CD4-positive, alpha-beta T cell treated with Interleukin-4 for 4 hours (primary cell): ENCODE results near the gene SETD7.

Source experiments
- DNase-seq: peaks from one replicate; pipeline ENCODE4 v3.0.0-alpha.2; 2020

SETD7 gene

DNA sequence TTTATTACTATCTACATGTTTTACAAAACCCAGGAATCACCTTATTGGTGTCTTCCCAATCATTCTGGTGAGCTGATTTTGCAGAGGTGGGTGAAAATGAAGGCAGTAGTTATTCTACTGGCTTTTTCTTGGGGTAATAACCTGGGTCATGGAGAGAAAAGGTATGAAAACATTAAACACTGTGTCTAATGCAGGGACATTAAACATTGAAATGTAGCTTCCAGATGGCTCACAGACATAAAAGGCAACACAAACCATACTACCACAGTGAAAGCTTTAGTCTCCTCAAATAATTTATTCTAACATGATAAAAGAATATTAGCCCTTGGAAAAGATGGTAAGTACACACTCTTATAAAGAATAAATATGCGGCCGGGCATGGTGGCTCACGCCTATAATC is 8.0 kb downstream of the SETD7 start:
- DNase-seq, result no peak

DNA sequence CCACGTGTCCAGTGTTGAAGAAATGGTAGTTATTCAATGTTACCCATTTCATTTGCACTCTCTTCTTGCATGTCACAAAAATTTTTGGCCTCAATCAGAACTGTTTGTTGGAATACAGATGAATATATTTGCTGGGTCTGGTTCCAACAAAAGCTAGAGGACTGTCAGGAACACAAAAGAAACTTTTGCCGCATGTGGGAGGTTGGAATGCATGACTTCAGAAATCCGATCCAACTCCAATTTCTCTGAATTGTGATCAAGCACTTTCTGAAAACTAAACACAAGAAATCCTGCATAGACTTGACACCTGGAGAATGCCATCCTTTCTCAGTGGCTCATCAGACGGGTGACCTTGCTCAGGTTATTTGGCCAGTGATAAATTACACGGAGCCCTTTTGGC is 15.4 kb downstream of the SETD7 start:
- DNase-seq, result no peak

- no peak for DNase-seq
Observed at GRCh38 chr4:139540161-139540560, 15.9 kb downstream of the SETD7 start.

GRCh38 chr4:139537292-139537691 is 18.7 kb downstream of the SETD7 start:
- no peak for DNase-seq

DNA sequence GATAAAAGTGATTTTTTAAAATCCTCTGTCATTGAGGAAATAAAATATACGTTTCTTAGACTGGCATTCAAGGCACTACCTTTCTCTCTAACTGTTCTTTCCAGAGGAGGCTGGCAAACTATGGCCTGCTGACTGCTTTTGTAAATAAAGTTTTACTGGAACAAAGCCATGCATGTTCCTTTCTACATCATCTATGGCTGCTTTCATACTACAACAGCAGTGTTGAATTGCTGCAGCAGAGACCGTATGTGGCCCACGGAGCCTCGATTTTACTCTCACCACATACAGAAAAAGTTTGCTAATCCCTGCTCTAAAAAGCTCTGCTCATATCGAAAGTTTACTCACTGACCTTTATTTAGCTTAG is 20.2 kb downstream of the SETD7 start:
- DNase-seq, result no peak

DNA sequence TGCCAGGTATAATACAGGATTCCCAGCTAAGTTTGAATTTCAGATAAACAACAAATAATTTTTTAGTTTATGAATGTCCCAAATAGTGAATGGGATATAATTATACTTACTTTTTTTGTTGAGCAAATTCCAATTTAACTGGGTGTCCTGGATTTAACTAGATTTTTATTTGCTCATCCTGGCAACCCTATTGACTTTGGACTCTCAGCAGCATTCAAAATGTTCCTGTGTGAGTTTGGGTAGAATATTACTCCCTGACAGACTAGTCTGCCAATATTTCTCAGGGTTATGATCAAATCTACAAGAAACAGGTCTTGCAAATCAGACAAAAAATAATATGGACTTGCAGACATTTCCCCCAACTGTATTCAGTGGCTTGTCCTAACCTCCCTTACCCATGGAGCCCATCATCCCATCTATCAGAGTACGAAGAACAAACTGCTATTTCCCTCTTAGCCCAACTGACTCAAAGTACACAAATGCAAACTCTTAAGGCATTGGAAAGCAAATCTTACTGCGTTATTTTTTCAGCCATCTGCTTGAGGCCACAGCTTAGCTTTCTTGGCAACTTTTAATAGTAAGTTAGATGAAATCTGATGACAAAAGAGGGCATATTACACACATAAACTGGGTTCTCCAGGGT is 20.7 kb downstream of the SETD7 start:
- no peak for DNase-seq

GRCh38 chr4:139534287-139534950 is 21.6 kb downstream of the SETD7 start:
- DNase-seq, result no peak

DNA sequence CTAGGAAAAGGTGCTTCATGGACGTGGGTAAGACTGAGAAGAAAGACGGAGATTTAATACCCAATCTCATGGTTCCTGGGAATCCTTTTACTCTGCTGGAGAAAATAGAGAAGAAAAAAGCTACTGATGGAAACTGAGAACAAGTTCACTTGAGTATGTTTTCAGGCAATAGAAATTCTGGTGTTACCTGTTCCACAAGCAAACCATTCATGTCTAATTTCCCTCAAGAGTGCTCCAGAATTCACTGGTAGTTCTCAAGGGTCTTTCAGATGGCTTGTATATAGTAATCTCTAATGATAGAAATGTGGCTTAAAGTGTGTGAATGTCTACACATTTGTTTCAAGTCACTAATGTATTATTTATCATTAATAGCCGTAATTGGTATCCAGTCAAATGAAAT is 22.5 kb downstream of the SETD7 start:
- no peak for DNase-seq

DNA sequence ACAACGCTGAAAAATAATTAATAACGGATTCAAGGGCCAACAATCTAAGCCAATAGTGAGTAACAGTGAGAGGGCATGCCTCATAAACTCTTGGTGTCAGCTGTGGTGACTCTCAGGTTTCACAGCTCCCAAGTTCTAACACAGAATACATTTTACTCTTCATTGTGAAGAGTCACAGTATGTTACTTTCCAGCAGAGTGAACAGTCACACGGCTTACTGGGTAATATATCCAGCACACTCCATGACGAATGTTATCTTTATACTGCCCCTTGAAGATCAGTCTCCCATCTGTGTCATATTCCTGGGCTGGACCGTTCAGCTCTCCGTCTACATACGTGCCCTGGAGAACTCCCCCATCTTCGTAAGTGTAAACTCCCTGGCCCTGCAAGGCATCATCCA is 23.1 kb downstream of the SETD7 start:
- no peak for DNase-seq

GRCh38 chr4:139530833-139531427 is 25.1 kb downstream of the SETD7 start:
- DNase-seq, result peak; percentile 61

DNA sequence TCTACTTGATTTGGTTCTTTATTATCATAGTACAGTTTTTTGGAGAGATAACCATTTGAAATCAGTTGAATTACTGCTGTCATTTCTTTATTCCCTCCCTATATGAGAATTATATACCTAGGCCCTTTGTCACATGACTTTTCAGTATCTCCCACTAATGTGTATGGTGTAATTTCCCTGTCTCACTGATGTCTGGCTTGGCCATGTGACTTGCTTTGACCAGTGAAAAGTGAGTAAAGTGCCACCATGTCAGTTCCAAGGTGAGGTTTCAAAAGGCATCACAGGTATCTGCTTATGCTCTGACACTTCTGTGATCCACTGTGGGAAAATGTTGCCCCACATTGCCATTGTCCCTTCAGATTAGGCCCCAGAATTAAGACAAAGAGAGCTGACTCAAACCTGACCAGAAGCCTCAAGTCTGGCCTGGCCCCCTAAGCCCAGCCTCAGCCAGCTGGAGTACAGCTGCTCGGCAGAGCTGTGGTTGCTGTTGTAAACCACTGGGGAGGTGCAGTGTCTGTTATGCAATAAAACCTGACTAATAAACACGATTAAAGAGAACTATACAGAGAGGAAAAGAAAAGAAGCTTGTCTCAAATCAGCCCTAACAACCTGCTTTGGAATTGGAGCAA is 27.5 kb downstream of the SETD7 start:
- DNase-seq, result peak; percentile 41

- no peak for DNase-seq
Observed at GRCh38 chr4:139526928-139527327, 29.1 kb downstream of the SETD7 start.

DNA sequence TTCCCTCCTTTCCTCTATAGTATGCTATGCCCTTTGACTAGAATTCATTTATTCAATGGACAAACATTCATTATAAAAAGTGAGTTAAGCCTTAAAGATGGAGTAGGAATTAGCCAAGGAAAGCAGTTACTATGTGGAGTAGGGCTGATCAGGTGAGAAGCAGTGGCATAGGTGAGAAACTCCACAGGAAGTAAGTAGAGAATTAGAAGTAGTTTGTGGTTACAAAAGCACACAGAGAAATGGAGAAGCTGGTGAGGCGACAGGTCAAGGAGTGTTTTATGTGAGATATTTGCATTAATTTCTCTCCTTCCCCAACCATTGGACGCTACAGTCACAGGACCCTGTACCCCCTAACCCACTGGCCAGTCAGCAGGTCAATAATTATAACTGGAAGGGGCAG is 30.6 kb downstream of the SETD7 start:
- peak; percentile 8 for DNase-seq

GRCh38 chr4:139524062-139524631 is 31.9 kb downstream of the SETD7 start:
- DNase-seq, result no peak

- DNase-seq, result no peak
Observed at GRCh38 chr4:139523076-139523475, 32.9 kb downstream of the SETD7 start.

GRCh38 chr4:139522457-139522856 is 33.6 kb downstream of the SETD7 start:
- DNase-seq, result no peak

GRCh38 chr4:139521754-139522401 is 34.1 kb downstream of the SETD7 start:
- no peak for DNase-seq

DNA sequence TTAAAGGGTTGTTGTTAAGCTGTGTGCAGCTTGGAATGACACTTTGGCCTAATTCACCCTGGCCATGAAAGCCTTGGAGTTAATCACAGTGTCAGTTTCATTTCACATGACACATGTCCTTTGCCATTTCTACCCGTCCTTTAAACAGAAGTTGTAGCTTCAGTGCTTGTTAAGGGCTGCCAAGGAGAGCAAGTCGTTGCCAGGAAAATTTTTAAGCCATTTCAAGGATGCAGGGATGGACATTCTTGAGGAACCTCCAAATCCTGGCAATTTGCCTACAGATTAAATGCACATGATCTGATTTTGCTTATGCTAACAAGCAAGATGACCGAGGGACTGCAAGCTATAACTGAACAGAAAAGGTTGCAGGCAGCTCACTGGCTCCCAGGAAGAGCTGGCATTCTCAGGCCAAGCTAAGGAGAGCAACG is 40.5 kb downstream of the SETD7 start:
- no peak for DNase-seq

DNA sequence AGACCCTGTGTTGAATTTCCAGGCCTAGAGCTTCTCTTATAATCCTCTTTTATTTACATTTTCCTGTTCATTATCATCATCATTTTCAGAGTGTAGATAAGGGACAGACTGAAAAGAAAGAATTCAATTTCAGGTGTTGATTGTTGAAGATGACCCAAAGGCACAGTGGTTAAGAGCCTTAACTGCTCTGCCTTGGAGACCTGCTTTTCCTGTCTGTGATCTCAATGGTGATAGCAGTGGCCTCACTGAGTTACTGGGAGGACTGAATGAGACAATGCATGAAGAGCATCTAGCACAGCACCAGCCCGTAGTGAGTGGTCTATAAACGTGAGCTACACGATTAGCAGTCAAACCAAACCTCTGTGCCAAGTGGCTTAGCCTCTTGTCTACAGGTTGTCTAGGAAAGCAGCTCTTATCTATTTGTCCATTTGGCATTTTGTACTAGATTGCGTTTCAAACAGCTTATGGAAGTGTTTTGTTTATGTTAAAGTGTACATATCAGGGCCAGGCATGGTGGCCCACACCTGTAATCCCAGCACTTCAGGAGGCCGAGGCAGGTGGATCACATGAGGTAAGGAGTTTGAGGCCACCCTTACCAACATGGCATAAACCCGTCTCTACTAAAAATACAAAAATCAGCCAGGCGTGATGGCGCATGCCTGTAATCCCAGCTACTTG is 41.5 kb downstream of the SETD7 start:
- no peak for DNase-seq

DNA sequence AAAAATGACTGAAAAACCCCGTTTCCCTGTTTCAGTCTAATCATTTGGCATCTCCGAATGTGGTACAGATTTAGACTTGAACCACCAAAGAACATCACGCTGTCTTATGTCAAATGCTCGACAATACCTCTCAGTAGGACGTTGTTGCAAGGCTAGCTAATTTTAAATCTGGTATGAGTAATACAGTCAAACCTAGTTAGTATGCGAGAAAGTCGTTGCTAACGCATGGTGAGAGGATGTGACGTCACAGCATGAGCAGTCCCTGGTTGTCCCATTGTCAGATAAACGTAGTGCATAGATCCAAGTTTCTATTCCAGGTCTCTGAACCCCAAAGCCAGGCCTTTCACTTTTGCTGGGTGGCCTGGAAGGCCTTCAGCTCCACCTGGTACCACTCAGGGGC is 44.7 kb downstream of the SETD7 start:
- no peak for DNase-seq

- no peak for DNase-seq
Observed at GRCh38 chr4:139509727-139510410, 46.1 kb downstream of the SETD7 start.
